ENCODE results near the gene PRKCE. TPM values are rescaled to one million over a fixed set of nuclear protein-coding genes. Genes with fewer than 3 reads are reported as not detected.

The PRKCE gene
- polyA plus RNA-seq, 1 of the 3 experiments (the other 2 are of a cell fraction) = 16.3 TPM

- H3K27me3 ChIP-seq (ENCODE audit: insufficient read depth) = no peaks in the 10 kb centered on the region
- POLR2A ChIA-PET = no interaction called here
- WGBS (ENCODE audit: low lambda C conversion rate) = 58% methylated on average over 2 of the region's 2 CpGs
- peak; percentile 88 for TF ChIP-seq MXI1 (IDR thresholded peaks at IDR 0.05; ENCODE audit: low read depth, low read length)
- TF ChIP-seq RFX5 (IDR thresholded peaks at IDR 0.05; ENCODE audit: low read length) = peak; percentile 52; the same call in 1 of the 2 replicates
- TF ChIP-seq FOXM1 (IDR thresholded peaks at IDR 0.05; ENCODE audit: low read depth) = no peak
- peak; percentile 26 for TF ChIP-seq RAD21 (IDR thresholded peaks at IDR 0.05; ENCODE audit: low read length)
- TF ChIP-seq USF1 (IDR thresholded peaks at IDR 0.05; ENCODE audit: borderline replicate concordance, low read depth) = peak; percentile 33; the same call in 1 of the 2 replicates
- peak in 1 of 2 experiments; percentile 77; a peak in 2 of 4 replicates for TF ChIP-seq EP300 (IDR thresholded peaks at IDR 0.05; ENCODE audit: borderline replicate concordance in 1 of 2, low read depth in 1 of 2, low read length in 1 of 2)
- TF ChIP-seq NRF1 (IDR thresholded peaks at IDR 0.05; ENCODE audit: low read depth, low read length) = no peak
- 0 out of 2 replicates have a peak, but pooled peaks have one; percentile 7 for TF ChIP-seq SMC3 (IDR thresholded peaks at IDR 0.05; ENCODE audit: low read depth, low read length)
- no peaks in the 10 kb centered on the region for H3K36me3 ChIP-seq (replicated peaks in 1 of 2; ENCODE audit: control insufficient read depth in 1 of 2, insufficient read depth in 2 of 2, low read length in 1 of 2)
- H3K27ac ChIP-seq (ENCODE audit: low read depth in 2 of 2, low read length in 1 of 2) = peak overlapping the region in 1 of 2 experiments; percentile 92; a peak in 2 of 4 replicates
- peak; percentile 57 for DNase-seq
- H3F3A ChIP-seq (replicated peaks; ENCODE audit: insufficient read depth) = no peaks in the 10 kb centered on the region
- H3K4me1 ChIP-seq (ENCODE audit: control insufficient read depth in 1 of 2, insufficient read depth in 2 of 2, low read depth in 1 of 2, low read length in 1 of 2) = peaks cover 0 to 61% of the 10 kb centered on the region in 2 experiments; a peak in 2 of 4 replicates
- H3K9ac ChIP-seq = no peak overlapping the region
- no peaks in the 10 kb centered on the region for H3K9me3 ChIP-seq
- no peak overlapping the region for H2AFZ ChIP-seq (ENCODE audit: low read depth)
- CTCF ChIA-PET = interaction anchor here (0.7 to 3.0 kb wide), 8 partner anchors 11 to 233 kb away, joined by 3 to 11 read pairs (median 3); no protein-coding TSS in a partner anchor
- H3K79me2 ChIP-seq (ENCODE audit: insufficient read depth) = no peaks in the 10 kb centered on the region
- H3K9me2 ChIP-seq = no peaks in the 10 kb centered on the region
- no peak overlapping the region for H3K4me2 ChIP-seq
- H4K20me1 ChIP-seq (ENCODE audit: insufficient read depth) = no peaks in the 10 kb centered on the region
- H3K4me3 ChIP-seq (ENCODE audit: low read depth in 2 of 2, low read length in 1 of 2) = no peak overlapping the region
These were observed 233.7 kb downstream of the PRKCE start for GRCh38 chr2:45885171-45885621.

GRCh38 chr2:45886171-45886663 is 234.7 kb downstream of the PRKCE start:
- no peaks in the 10 kb centered on the region for H3F3A ChIP-seq (replicated peaks; ENCODE audit: insufficient read depth)
- no peaks in the 10 kb centered on the region for H3K9me3 ChIP-seq
- H3K4me3 ChIP-seq (ENCODE audit: low read depth in 2 of 2, low read length in 1 of 2) = no peak overlapping the region
- no peaks in the 10 kb centered on the region for H3K9me2 ChIP-seq
- peaks cover 0 to 61% of the 10 kb centered on the region in 2 experiments; a peak in 2 of 4 replicates for H3K4me1 ChIP-seq (ENCODE audit: control insufficient read depth in 1 of 2, insufficient read depth in 2 of 2, low read depth in 1 of 2, low read length in 1 of 2)
- DNase-seq = no peak
- peak overlapping the region in 1 of 2 experiments; percentile 92; a peak in 2 of 4 replicates for H3K27ac ChIP-seq (ENCODE audit: low read depth in 2 of 2, low read length in 1 of 2)
- CTCF ChIA-PET = interaction anchor here (0.7 to 3.0 kb wide), 5 partner anchors 9 to 236 kb away, joined by 3 to 11 read pairs (median 3); no protein-coding TSS in a partner anchor
- H2AFZ ChIP-seq (ENCODE audit: low read depth) = no peak overlapping the region
- H3K36me3 ChIP-seq (replicated peaks in 1 of 2; ENCODE audit: control insufficient read depth in 1 of 2, insufficient read depth in 2 of 2, low read length in 1 of 2) = no peaks in the 10 kb centered on the region
- H3K9ac ChIP-seq = no peak overlapping the region
- H3K79me2 ChIP-seq (ENCODE audit: insufficient read depth) = no peaks in the 10 kb centered on the region
- WGBS (ENCODE audit: low lambda C conversion rate) = 93% methylated on average over 3 of the region's 3 CpGs
- H4K20me1 ChIP-seq (ENCODE audit: insufficient read depth) = no peaks in the 10 kb centered on the region
- POLR2A ChIA-PET = interaction anchor here (0.6 kb wide), 1 partner anchor 8 kb away, joined by 3 read pairs; no protein-coding TSS in a partner anchor
- H3K27me3 ChIP-seq (ENCODE audit: insufficient read depth) = no peaks in the 10 kb centered on the region
- no peak overlapping the region for H3K4me2 ChIP-seq
- no peak for TF ChIP-seq POLR2AphosphoS5 (IDR thresholded peaks at IDR 0.05; ENCODE audit: low read depth, low read length)
- no peak for TF ChIP-seq RFX5 (IDR thresholded peaks at IDR 0.05; ENCODE audit: low read length)
- no peak for TF ChIP-seq TAF1 (IDR thresholded peaks at IDR 0.05; ENCODE audit: borderline replicate concordance, low read depth, low read length)
- no peak for TF ChIP-seq REST (IDR thresholded peaks at IDR 0.05; ENCODE audit: low read depth, low read length)
- TF ChIP-seq CHD2 (IDR thresholded peaks at IDR 0.05; ENCODE audit: low read length, partially characterized antibody) = no peak
- no peak for TF ChIP-seq SIN3A (IDR thresholded peaks at IDR 0.05; ENCODE audit: borderline replicate concordance, low read depth, low read length)
- no peak for TF ChIP-seq EP300 (IDR thresholded peaks at IDR 0.05; ENCODE audit: borderline replicate concordance in 1 of 2, low read depth in 1 of 2, low read length in 1 of 2)
- TF ChIP-seq RCOR1 (IDR thresholded peaks at IDR 0.05; ENCODE audit: low read length) = no peak
- TF ChIP-seq JUND (IDR thresholded peaks at IDR 0.05) = no peak
- no peak for TF ChIP-seq FOXM1 (IDR thresholded peaks at IDR 0.05; ENCODE audit: low read depth)
- TF ChIP-seq IRF3 (IDR thresholded peaks at IDR 0.05; ENCODE audit: low read depth, low read length) = no peak
- TF ChIP-seq SMC3 (IDR thresholded peaks at IDR 0.05; ENCODE audit: low read depth, low read length) = no peak
- no peak for TF ChIP-seq GABPA (IDR thresholded peaks at IDR 0.05; ENCODE audit: low read depth)
- no peak for TF ChIP-seq CTCF (IDR thresholded peaks at IDR 0.05)
- no peak for TF ChIP-seq TCF12 (IDR thresholded peaks at IDR 0.05)
- no peak for TF ChIP-seq MXI1 (IDR thresholded peaks at IDR 0.05; ENCODE audit: low read depth, low read length)

Data from SK-N-SH (cell line).